HG03025 (cell line): Measurements from ENCODE around the gene SUMF1.

ENCODE experiments used
- ATAC-seq: cut with Tn5 transposase; IDR thresholded peaks from one replicate; pipeline ENCODE4 v1.9.1; 2021; ENCODE audit warnings: mild to moderate bottlenecking, moderate library complexity; ENCODE audit not compliant: unreplicated experiment, low FRiP score

SUMF1 gene

DNA sequence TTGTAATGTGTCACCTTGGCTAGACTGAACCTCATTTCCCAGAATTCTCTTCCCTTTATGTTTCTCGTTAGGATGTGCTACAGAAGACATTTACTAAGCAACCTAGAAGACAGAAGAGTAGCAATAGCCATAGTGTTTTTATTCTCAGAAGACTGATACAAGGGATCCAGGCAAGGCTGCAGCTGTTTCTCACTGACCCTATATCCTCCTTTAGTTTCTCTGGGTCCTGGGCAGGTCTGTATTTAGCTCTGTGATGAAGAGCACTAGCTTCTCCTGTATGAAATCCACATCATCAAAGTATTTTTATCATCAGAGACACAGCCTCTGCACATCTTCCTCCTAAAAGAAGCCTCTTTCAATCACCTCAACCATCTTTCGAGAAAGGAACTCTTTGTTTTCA is 72.5 kb downstream of the SUMF1 start:
- no peak for ATAC-seq

DNA sequence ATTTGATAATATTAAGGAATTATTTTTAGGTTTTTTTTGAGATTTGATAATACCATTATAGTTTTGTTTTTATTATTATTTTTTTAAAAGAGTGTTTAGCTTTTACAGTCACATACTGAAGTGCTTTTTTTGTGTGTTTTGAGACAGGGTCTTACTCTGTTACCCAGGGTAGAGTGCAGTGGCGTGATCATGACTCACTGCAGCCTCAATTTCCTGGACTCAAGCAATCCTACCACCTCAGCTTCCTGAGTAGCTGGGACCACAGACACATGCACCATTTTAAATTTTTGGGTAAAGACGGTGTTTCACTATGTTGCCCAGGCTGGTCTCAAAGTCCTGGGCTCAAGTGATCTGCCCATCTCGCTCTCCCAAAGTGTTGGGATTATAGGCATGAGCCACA is 73.0 kb downstream of the SUMF1 start:
- no peak for ATAC-seq

DNA sequence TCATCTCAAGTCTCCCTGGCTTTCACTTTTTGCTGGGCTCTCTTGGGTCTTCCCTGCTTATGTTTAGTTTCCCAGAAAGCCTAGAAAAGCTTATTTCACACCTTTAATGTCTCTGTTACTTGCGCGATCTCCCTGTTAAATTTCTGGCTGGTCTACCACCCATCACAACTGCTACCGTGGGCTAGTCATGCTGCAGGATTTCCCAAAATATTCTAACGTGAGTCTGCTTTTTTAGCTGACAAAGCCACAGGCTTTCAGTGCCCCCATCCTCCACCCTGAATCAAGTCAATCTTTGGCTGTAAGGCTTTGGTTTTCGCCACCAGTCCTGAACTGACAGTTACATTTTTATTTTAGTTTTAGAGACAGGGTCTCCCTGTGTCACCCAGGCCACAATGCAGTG is 74.1 kb downstream of the SUMF1 start:
- ATAC-seq = no peak

DNA sequence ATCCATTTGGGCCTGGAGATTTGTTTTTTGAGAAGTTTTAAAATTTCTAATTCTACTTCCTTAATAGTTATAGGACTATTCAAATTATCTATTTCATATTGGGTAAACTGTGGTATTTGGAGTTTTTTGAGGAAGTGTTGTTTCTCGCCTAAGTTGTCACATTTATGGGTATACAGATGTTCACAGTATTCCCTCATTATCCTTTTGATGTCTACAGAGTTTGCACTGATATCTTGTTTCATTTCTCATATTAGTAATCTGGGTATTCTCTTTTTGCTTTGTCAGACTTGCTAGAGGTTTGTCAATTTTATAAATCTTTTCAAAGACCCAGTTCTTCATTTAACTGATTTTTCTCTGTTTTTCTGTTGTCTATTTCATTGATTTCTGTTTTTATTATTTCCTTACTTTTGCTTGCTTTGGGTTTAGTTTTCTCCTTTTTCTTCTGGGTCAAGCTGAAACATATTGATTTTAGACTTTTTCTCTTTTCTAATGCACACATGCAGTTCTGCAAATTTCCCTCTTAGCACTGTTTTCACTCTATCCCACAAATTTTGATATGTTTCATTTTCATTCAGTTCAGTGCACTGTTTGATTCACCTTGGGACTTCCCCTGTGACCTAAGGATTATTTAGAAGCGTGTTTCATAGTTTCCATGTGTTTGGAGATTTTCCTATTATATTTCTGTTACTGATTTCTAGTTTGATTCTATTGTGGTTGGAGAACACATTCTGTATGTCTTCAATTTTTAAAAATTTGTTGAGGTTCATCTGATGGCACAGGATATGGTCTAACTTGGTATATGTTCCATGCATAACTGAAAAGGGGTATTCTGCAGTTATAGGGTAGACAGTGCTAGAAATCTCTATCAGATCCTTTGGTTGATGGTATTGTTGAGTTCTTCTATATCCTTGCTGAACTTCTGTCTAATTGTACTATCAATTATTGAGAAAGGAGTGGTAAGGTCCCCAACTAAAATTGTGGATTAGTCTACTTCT is 79.6 kb downstream of the SUMF1 start:
- no peak for ATAC-seq

DNA sequence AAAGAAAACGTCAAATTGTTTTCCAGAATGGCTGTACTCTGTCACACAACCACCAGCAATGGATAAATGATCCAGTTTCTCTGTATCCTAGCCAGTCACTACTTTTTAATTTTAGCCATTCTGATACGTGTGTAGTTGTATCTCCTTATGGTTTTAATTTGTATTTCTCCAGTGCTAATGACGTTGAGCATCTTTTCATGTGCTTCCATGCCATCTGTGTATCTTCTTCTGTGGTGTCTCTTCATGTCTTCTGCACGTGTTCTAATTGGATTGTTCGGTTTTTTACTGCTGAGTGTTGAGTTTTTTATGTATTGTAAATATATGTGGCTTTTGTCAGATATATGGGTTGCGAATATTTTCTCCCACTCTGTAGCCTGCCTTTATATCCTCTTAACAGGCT is 81.9 kb downstream of the SUMF1 start:
- no peak for ATAC-seq

DNA sequence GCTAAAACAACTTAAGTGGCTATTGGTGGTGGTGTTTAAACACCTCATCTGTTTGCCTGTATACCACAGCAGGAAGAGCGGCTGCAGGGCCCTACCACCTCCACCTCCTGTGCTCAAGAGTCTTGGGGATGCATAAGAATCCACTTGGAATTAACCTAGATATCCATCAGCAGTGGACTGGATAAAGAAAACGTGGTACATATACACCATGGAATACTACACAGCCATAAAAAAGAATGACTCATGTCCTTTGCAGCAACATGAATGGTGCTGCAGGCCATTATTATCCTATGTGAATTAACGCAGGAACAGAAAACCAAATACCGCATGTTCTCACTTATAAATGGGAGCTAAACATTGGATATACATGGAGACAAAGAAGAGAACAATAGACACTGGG is 87.1 kb downstream of the SUMF1 start:
- no peak for ATAC-seq

DNA sequence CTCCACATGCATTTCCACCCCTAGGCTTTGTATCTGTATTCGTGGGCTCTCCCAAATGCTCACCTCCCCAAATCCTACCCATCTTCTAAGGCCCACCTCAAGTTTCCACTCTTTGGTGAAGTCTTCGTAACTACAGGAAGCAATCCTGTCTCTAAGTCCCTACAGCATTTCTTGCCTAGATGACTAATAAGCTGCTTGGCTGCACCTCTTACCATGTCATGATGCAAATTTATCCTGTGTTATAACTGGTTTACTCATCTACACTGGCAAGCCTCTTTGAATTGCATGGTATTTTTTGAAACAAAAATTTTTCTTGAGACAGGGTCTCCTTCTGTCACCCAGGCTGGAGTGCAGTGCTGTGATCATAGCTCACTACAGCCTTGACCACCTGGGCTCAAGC is 90.6 kb downstream of the SUMF1 start:
- no peak for ATAC-seq

DNA sequence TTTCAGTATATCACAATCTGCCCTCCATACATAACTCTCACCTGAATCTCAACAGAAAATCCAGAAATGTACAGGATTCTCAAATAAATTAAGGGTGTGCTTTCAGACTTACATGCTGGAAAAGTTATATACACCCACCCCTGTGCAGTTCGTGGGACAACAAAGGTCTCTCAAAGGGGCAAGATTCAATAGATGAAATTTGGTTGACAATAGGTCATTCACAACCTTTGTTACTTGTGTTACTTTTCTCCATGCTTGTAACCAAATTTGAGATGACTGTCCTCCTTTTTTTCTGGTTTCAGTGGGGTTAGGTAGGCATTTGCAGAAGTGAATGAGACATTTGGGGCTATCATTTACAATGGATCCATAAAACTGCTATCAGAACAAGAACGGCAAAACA is 91.2 kb downstream of the SUMF1 start:
- ATAC-seq = no peak

DNA sequence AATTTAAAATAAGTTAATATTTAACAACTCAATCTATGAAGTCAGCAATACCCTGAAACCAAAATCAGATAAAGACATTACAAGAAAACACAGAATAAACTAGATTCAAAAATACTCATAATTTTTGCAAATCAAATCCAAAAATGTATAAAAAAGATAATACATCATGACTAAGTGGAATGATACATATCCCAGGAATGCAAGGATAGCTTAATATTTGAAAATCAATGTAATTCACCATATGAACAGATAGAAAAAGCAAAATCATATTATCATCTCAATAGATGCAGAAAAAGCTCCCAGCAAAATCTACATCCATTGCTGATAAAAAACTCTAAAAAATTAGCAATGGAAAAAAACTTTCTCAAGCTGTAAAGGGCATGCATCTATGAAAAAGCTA is 93.4 kb downstream of the SUMF1 start:
- no peak for ATAC-seq

DNA sequence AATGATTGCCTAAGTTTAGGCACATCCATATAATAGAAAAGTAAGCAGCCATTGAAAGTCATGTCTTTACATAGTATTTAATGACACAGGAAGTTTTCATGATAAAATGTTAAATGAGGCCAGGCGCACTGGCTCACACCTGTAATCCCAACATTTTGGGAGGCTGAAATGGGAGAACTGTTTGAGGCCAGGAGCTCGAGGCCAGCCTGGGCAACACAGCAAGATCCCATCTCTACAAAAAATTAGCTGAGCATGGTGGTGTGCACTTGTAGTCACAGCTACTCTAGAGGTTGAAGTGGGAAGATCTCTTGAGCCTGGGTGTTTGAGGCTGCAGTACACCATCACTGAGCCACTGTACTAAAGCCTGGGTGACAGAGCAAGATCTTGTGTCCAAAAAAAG is 104.5 kb downstream of the SUMF1 start:
- no peak for ATAC-seq

DNA sequence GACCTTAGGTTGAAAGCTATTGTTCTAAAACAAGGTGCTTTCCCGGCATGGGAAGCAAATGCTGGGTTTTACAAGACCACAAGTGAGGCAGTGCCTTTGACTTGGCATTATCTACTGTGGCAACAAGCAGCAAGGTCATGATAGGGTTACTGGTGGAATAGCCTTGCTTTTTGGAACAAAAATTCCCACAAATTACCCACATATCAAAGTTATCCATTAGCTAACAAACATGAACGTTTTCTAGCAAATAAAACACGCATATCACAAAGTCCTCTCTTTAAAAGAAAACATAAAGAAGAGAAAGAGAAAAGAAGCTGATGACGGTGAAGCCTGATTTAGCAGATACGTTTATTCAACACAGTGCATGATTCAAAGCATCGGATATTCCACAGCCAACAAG is 106.3 kb downstream of the SUMF1 start:
- ATAC-seq = no peak

DNA sequence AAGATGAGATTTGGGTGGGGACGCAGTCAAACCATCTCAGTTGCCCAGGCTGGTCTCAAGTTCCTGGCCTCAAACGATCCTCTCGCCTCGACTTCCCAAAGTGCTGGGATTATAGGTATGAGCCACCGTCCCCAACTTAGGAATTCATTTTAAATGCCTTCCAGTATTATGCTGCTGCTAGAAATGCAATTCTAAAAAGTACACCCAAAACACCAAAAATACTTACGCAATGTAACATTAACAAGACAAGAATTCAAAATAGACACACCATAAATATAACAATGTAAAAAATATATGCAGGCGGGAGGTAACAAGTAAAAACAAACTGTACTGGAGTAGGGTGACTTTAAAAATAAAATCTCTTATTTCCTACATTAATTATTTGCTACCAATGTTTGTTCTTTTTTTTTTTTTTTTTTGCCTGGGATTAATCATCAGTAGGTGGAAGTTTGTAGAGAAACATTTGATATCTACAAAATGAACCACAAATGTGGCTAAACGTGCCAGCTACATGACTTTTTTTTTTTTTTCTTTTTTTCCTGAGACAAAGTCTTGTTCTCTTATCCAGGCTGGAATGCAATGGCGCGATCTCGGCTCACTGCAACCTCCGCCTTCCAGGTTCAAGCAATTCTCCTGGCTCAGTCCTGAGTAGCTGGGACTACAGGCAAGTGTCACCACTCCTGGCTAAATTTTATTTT is 107.1 kb downstream of the SUMF1 start:
- ATAC-seq = no peak

DNA sequence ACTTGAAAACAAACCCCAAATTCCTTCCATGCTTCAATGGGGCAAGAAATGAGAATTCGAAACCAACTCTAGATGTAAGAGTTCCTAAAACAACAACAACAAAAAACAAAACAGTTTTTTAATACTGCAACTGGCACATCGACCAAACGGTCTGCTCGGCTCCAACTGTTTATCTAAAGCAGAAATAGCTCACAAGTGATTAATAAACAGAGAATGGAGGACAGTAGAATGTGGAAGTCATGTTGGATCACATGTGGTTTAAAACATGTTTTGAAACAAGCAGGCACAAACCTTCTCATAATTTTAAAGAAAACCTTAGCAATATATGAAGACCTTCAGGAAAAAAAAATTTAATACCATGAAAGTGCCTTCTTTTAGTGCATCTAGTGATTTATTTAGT is 108.8 kb downstream of the SUMF1 start:
- ATAC-seq = no peak

DNA sequence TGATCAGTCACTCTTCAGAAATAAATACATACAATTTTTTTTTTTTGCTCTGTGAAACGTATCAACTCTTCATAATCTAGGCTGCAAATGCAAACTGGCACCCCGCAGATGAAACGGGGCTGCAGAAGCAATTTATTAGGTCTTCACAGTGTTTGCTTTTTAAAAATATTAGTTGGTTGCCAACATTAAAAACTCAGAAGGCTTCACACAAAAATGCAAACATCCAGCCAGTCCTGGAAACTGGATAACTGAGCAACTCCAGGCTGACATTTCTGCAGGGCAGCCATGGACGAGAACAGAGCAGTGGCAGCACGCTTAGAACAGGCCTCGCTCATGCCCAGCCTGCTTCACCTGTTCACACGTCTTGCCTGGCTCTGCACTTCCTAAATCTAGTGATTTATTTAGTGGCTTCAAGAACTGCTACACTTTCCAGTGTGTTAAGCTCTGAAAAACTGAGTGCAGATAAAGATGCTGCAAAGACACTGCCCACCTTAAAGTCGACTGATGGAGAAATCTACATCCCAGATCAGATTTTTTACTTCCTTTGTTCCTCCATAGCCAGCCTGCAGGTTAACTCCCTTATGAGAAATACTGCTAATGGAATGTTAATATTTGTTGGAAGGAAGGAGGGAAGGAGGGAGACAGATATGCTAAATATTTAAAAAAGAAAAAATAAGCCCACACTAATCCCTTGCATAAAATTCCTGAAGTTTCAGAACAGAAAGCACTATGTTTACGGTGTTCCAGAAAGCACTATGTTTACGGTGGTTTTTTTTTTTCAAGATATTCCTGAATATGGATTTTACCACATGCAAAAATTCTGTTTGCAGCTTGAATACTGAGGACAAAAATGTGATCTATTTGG is 110.3 kb downstream of the SUMF1 start:
- ATAC-seq = no peak

DNA sequence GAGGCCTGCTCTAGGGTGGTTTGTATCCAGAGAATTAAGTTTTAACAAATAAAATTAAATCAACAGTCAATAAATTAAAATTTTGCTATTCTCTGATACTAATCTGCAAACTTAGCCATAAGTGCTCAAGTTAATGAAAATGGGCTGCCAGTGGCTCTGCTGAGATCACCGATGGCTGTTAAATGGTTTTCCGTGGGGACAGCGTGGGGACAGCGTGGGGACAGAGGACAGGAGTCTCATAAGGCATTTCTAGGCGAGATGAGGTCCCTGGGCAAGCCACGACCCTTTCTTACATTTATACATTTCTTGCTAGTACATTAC is 110.9 kb downstream of the SUMF1 start:
- ATAC-seq = no peak

DNA sequence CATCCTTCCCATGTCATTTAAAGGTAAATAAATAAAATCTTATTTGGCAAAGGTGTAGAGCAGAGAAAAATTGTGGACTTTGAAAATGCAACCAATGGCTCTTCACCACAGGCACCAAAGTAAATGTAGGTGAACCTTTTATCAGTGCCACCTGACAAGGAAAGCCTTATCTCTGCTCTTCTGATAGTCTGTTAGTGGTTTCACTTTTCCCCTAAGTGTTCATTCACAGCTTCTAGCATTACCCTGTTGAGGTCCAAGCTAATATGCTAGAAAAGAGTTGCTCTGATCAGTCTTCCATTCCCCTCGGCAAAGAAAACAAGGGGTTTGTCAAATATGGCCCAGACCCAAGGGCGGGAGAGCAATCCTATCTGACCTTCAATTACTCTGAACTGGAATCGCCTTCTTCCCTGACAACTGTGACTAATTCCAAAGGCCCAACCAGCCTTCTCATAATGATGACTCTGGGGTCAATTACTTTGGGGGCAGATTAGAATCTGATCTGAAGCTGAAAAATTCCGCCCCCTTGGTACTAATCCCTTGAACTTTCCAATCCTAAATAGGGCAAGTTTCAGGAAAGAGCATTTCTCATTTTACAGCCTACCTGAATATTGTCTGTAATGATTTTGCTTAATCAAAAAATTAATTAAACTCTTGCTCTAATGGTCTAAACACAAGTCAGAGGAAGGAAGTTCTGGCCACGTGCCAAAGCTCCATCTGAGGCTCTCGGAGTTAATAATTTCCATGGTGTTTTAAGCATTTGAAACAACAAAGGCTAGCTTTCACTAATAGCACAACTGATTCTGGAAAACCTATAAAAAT is 111.5 kb downstream of the SUMF1 start:
- no peak for ATAC-seq

DNA sequence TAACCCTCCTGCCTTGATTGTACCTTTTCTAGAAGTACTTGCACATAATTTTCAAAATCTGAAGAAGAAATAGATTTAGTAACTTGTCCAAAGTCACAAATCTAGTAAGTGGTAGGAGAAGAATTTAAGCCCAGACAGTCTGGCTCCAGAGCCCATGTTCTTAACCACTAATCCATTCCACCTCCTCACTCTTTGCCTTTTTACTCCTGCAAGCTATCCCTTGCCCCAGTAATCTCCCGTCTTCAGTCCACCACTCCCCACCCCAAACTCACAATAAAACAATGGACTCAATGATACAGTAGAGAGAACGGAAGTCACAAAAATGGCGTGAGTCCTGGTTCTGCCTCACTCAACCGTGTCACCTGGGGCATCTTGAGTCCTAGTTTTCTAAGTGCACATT is 115.2 kb downstream of the SUMF1 start:
- ATAC-seq = no peak

DNA sequence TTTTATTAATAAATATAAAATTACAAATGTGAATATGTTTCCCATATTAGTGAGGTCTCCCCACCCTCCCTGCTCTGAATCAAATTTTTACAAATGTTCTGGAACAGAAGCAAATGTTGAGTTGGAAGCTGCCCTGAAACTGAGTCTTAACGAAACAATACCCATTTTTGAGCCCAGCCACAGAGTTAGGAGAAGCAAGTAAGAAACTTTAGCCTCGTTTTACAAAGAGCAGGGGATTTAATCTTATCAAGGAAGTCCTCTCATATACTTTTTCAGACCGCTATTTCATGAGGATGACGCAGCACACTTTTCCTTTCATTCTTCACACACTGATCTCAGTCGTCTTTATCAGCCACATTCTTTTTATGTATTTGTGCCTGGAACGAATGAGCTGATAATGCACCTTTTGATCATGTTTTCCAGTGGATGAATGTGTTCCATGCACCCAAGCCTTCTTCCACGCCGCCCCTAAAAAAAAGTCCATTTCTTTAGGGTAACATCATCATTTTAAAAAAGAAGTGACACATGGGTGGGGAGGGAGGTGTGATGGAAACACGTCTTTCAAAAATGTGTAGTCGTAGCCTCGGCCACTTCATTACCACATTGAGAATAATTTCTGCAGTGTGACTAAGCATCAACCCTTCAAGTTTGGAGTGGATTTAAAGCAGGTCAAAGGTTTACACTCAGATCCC is 115.8 kb downstream of the SUMF1 start:
- ATAC-seq = peak; percentile 28

DNA sequence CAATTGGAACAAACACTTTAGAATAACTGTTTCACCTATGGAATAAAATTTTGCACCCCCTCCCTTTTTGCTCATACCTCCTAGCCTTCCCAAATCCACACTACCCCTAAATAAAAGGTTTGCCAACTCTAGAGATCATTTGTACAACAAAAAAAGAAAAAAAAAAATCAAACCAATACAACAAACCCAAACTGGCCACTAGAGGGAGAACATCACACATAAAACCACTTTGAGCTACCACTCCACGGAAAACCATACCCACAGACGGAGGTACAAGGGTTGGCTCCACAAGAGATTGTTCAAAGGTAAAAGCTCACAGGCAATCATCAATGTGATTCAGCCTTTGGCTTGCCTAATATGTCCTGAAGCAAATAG is 116.3 kb downstream of the SUMF1 start:
- peak; percentile 84 for ATAC-seq

DNA sequence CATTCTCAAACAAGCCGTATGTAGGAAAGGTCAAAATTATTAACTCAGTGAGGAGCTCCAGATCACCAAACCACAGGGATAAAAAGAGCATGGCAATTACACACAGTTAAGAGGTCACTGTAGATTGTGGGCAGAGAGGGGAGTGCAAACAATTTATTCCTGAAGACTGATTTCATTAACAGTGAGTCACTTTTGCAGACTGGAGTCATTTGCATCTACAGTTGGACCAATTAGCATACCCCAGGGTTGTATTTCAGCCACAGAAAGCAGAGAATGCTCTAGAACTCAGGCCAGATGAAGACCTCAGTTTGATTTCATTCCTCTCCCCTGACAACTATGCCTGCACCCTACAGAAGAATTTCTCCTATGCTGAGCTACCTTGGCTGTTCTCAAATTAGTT is 123.8 kb downstream of the SUMF1 start:
- ATAC-seq = no peak
